ENCODE measurements around the gene MGAT4B. TPM values are rescaled to one million over a fixed set of nuclear protein-coding genes. Genes with fewer than 3 reads are reported as not detected.

MGAT4B gene
- total RNA-seq, 1 donor from 2014 or later = 131 TPM

GRCh38 chr5:179834120-179834519 lies 27.5 kb upstream of the MGAT4B start:
- no peak overlapping the region for H3K27ac Mint-ChIP-seq
- no peaks in the 10 kb centered on the region for H3K4me1 Mint-ChIP-seq
- peaks cover 59% of the 10 kb centered on the region for H3K36me3 Mint-ChIP-seq
- H3K9me3 Mint-ChIP-seq = peaks cover 16% of the 10 kb centered on the region
- DNase-seq (ENCODE audit: low spot score in 2 of 2, unreplicated experiment in 2 of 2) = no peak
- no peak for TF ChIP-seq CTCF (IDR thresholded peaks at IDR 0.05; ENCODE audit: unreplicated experiment)
- no peak overlapping the region for H3K4me3 Mint-ChIP-seq
- H3K27me3 Mint-ChIP-seq (ENCODE audit: low read depth) = no peaks in the 10 kb centered on the region

- Mint-ChIP-seq H3K4me3 (no peak overlapping the region), H3K27ac (no peak overlapping the region), H3K36me3 (peaks cover 64% of the 10 kb centered on the region), H3K4me1 (no peaks in the 10 kb centered on the region), H3K9me3 (peaks cover 16% of the 10 kb centered on the region), H3K27me3 (ENCODE audit: low read depth) (no peaks in the 10 kb centered on the region)
- no peak for DNase-seq (ENCODE audit: low spot score in 2 of 2, unreplicated experiment in 2 of 2)
- TF ChIP-seq CTCF (IDR thresholded peaks at IDR 0.05; ENCODE audit: unreplicated experiment) = no peak
Measured at GRCh38 chr5:179833709-179834070, 27.0 kb upstream of the MGAT4B start.

- Mint-ChIP-seq H3K27ac (no peak overlapping the region), H3K27me3 (ENCODE audit: low read depth) (no peaks in the 10 kb centered on the region), H3K9me3 (peaks cover 16% of the 10 kb centered on the region), H3K4me3 (no peak overlapping the region), H3K36me3 (peaks cover 67% of the 10 kb centered on the region), H3K4me1 (no peaks in the 10 kb centered on the region)
- no peak for TF ChIP-seq CTCF (IDR thresholded peaks at IDR 0.05; ENCODE audit: unreplicated experiment)
- DNase-seq (ENCODE audit: low spot score in 2 of 2, unreplicated experiment in 2 of 2) = no peak
Measured at GRCh38 chr5:179833056-179833708, 26.5 kb upstream of the MGAT4B start.

GRCh38 chr5:179832039-179832745 lies 25.5 kb upstream of the MGAT4B start:
- Mint-ChIP-seq H3K36me3 (peaks cover 74% of the 10 kb centered on the region), H3K27me3 (ENCODE audit: low read depth) (no peaks in the 10 kb centered on the region), H3K9me3 (peaks cover 16% of the 10 kb centered on the region), H3K4me1 (no peaks in the 10 kb centered on the region), H3K27ac (no peak overlapping the region), H3K4me3 (no peak overlapping the region)
- no peak for TF ChIP-seq CTCF (IDR thresholded peaks at IDR 0.05; ENCODE audit: unreplicated experiment)
- DNase-seq (ENCODE audit: low spot score in 2 of 2, unreplicated experiment in 2 of 2) = no peak

GRCh38 chr5:179830818-179831468 lies 24.3 kb upstream of the MGAT4B start:
- Mint-ChIP-seq H3K36me3 (peaks cover 66% of the 10 kb centered on the region), H3K27ac (no peak overlapping the region)

More at GRCh38 chr5:179830818-179831468, 24.3 kb upstream of the MGAT4B start:
- no peaks in the 10 kb centered on the region for H3K4me1 Mint-ChIP-seq
- no peaks in the 10 kb centered on the region for H3K27me3 Mint-ChIP-seq (ENCODE audit: low read depth)
- H3K4me3 Mint-ChIP-seq = no peak overlapping the region
- no peak for DNase-seq (ENCODE audit: low spot score in 2 of 2, unreplicated experiment in 2 of 2)
- H3K9me3 Mint-ChIP-seq = peaks cover 16% of the 10 kb centered on the region
- no peak for TF ChIP-seq CTCF (IDR thresholded peaks at IDR 0.05; ENCODE audit: unreplicated experiment)

Data from mesothelial cell of epicardium (in vitro differentiated cells).